Hematopoietic multipotent progenitor cell treated with erythropoietin and hydrocortisone succinate and interleukin-3 and kit ligand, for 4 days (in vitro differentiated cells): ENCODE measurements around the gene NUPR1.
A peak's percentile ranks its signal among the peaks of the same experiment; 100 is the strongest.
"Not testable (repeated sequence)": the region's sequence is repeated elsewhere in the genome, so short reads cannot be mapped to it uniquely, and the experiment has no call there.

Experiments used
- DNase-seq: peaks from one replicate; pipeline ENCODE4 v3.0.0-alpha.2; 2015

Gene NUPR1

GRCh38 chr16:28554634-28555423 lies 16.1 kb upstream of the NUPR1 start:
- no peak for DNase-seq

GRCh38 chr16:28553776-28554633 lies 15.2 kb upstream of the NUPR1 start, which contains the start of gene SGF29:
Gene SGF29 (plus strand): TSS chr16:28553920. CDS start chr16:28581070, 27,150 bp downstream.
- peak; percentile 98 for DNase-seq

GRCh38 chr16:28549301-28549899 lies 10.6 kb upstream of the NUPR1 start:
- DNase-seq = peak; percentile 88

- DNase-seq = no peak
These were observed 9.6 kb upstream of the NUPR1 start for GRCh38 chr16:28548306-28548802.

GRCh38 chr16:28546626-28547025 lies 7.9 kb upstream of the NUPR1 start:
- DNase-seq = no peak

DNA sequence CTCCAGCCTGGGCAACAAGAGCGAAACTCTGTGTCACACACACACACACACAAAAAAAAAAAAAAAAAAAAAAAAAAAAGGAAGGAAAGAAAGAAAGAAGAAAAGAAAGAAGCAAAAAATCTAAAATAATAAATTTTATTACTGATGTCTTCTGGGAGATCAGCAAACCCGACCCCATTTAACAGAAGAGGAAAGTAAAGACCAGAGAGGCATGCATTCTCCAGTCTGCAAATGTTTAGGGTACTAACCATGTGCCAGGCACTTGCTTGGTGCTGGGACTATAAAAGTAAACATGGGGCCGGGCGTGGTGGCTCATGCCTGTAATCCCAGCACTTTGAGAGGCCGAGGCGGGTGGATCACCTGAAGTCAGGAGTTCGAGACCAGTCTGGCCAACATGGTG lies 7.2 kb upstream of the NUPR1 start:
- DNase-seq = not testable (repeated sequence)

GRCh38 chr16:28544998-28545397 lies 6.2 kb upstream of the NUPR1 start:
- DNase-seq = no peak

GRCh38 chr16:28543072-28543471 lies 4.3 kb upstream of the NUPR1 start:
- peak; percentile 82 for DNase-seq

DNA sequence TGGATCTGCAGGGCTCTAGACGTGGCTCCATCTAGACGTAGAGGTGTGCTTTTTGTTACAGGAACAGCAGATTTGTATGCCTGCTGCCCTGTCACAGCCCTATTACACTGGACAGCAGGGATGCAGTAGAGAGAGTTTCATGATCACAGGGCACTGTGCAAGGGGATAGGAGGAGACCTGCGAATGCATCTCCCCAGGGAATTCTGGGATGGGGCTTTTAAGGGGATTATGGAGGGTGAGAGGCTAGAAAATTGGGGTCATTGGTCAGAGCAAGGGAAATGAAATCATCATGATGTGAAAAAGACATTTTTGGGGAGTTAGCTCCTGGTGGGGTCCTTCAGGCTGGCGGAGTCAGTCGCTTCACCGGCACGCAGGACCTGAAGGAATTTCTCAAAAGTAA lies 3.9 kb upstream of the NUPR1 start:
- DNase-seq = no peak

GRCh38 chr16:28540346-28540745 lies 1.6 kb upstream of the NUPR1 start:
- DNase-seq = no peak

DNA sequence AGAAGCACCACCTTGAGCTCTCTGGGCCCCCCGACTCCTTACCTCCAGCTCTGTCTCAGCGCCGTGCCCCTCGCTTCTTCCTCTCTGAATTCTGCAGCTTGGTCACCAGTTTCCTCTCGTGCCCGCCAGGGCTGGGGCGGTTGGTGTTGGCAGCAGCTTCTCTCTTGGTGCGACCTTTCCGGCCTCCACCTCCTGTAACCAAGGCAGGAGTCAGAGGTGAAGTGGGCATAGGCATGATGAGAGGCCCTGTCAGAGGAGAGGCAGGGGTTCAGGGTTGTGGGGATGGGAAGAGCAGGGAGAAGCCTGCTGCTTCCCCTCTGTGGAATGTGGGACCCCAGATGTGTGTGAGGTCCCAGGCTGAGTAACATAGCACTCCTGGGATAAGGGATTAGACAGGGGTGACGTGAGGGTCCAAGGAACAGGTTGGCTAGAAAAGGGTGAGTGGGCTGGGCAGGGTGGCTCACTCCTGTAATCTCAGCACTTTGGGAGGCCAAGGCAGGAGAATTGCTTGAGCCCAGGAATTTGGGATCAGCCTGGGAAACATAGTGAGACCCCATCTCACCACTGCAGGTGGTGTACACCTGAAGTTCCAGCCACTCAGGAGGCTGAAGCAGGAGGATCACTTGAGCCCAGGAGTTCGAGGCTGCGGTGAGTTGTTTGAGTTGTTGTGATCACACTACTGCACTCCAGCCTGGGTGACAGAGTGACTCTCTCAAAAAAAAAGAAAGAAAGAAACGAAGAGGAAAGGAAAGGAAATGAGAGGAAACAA lies 626 bp downstream of the NUPR1 start:
- DNase-seq = no peak

GRCh38 chr16:28537076-28537475 lies 1.7 kb downstream of the NUPR1 start:
- DNase-seq = no peak

DNA sequence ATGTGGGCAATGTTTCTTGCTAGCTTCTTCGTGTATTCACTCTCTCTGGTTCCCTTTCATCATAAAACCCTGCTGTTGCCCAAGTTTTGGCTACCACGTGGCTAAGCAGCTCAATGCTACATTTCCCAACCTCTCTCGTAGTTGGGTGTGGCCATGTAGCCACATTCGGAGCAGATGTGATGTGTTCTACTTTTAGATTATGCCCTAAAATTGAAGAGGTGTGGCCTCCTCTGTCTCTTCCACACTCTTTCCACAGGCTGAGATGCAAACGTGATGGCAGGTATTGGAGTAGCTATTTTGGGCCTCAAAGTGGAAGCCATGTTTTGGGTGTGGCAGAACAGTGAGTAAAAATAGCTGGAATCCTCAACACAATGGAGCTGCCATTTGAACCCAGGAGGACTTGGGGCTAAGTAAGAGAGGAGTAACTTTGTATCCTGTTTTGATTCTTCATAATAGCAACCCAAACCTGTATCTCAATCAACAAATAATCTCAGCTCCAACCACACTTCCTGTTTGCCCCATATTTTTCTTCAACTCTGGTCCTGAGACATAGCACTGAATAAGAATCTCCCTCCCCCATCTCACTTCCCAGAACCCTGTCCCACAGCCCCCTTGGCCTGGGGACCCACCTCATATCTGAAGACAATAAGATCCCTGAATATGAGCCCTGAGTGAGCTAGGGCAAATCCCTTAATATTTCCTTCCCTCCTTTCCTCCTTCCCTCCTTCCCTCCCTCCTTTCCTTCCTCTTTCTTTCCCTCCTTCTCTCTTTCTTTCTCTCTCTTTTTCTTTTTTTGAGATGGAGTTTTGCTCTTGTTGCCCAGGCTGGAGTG lies 4.0 kb downstream of the NUPR1 start:
- DNase-seq = peak; percentile 88

DNA sequence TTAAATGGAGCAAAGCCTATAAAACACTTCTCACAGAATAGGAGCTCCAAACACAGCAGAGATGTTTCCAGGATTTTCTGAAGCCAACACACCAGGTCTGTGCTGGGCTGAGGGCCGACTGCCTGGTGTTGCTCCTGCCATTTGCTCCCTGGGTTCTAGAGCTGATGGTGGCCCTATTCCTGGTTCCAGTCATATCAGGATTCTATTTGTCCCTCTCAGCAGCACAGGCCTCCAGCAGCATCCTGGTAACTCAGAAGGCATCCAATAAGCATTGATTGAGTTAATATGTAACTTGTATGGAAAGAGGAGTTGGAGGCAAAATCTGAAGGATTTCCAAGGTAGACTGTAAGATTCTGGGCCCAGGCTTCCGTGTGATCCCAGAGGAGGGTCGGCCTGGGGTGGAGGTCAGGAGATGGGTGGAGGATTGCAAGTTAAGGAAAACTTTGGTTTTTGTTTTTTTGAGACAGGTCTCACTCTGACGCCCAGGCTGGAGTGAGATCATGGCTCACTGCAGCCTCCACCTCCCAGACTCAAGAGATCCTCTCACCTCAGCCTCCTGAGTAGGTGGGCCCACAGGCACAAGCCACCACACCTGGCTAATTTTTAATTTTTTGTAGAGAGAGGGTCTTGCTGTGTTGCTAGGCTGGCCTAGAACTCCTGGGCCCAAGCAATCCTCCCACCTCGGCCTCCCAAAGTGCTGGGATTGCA lies 5.7 kb downstream of the NUPR1 start:
- DNase-seq = no peak

GRCh38 chr16:28531777-28532744 lies 6.7 kb downstream of the NUPR1 start:
- DNase-seq = no peak

DNA sequence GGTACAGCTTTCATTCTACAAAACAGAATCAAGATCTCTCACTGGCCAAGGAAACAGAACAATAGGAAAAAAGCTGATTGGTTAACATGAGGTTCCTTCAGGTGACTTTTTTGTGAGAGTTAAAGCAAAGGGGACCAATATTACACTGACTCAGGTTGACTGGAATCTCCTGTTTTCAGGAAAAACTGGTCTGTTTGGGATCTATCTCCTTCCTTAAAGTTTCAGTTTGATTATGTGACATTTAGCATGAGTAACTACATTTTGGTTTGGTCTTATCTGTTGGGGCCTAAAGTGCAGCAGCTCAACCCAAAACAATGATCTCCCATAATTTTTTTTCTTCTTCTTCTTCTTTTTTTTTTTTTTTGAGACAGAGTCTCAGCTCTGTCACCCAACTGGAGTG lies 9.7 kb downstream of the NUPR1 start:
- DNase-seq = no peak

- DNase-seq = no peak
These were observed 10.3 kb downstream of the NUPR1 start for GRCh38 chr16:28528463-28528867.

- DNase-seq = no peak
These were observed 10.8 kb downstream of the NUPR1 start for GRCh38 chr16:28527985-28528384.

DNA sequence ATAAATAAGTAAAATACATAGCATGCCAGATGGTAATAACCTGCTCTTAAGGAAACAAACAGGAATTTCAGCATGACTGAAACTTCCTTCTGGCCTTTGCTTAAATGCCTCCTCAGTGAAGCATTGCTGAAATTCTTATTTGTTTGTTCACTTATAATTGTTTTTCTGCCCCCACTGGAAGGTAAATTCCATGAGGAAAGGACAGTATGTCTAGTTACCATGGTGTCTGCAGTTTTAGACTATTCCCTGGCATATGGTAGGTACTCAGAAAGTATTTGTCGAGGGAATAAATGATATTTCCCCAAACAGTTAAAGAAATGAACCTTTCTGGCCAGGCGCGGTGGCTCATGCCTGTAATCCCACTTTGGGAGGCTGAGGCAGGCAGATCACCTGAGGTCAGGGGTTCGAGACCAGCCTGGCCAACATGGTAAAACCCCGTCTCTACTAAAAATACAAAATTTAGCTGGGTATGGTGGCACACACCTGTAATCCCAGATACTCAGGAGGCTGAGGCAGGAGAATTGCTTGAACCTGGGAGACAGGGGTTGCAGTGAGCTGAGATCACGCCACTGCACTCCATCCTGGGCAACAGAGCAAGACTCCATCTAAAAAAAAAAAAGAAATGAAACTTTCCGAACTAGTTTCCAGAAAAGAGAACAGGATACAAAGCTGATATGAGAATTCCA lies 11.5 kb downstream of the NUPR1 start:
- not testable (repeated sequence) for DNase-seq
